ENCODE data around the gene RETREG2.

The RETREG2 gene

DNA sequence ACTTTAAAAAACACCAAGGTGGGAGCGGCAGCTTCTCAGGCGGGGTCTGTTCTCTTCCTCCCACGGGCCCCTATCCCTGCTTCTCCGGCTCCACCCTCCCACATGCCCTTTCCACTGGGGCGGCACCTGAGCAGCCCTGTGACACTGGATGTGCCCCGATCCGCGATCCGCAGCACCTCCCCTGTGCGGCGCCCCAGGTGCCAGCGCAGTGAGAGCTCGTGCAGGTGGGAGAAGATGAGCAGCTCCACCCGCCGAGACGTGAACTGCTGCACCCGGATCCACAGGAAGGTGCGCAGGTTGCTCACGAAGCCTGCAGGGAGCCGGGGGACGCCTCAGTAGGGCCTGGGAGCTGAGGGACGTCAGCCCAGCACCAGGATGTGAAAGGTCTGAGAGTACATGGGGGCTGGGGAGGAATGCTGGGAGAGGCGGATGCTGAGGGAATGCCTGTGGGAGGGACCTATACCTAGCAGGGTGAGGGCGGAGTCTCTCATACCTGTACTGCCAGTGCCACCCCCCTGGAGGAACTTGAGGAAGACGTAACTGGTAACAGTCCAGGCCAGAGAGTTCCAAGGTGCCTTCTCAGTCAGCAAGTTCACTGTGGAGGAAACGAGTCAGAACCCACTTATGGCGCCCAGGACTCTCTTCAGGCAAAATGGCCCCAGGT lies 37.9 kb downstream of the RETREG2 start:
- no peak for DNase-seq (ENCODE audit: low spot score)

DNA sequence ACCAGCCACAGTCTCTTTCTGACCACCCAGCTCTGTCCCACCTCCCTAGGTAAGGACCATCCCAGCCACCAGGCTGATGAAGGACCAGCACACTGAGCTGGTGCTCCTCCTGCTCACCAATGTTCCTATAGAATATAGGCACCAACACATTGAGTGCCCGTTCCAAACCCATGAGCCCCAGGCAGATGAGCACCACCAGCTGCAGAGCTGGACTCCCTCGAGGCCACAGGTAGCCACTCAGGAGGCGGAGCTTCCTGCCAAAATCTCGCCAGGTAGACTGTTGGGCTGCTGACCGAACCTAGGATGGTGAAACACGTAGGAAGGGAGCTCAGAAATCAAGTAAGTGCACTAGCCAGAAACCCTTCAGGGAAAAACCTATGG lies 38.5 kb downstream of the RETREG2 start:
- no peak for DNase-seq (ENCODE audit: low spot score)

DNA sequence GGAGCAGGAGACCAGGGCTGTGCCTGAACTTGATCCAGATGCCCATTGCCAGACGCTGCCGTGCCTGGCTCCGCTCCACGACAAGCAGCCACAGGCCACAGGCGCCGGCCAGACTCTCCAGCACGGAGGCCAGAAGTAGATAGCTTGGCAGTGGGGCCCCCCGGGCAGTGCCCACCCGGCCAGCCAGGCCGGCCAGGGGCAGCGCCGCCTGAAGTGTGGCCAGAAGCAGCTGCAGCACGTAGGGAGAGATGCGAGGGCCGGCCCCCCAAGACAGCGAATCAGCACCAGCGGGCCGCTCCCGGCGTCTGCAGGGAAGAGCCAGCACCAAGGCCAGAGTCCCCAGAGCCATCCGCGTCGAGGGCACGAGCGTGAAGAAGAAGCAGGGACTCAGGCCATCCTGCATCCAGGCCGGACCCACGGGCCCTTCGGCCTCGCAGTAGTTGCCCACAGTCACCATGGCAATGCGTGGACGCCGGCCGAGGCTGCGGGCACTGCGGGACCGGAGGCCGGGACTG lies 40.2 kb downstream of the RETREG2 start:
- no peak for DNase-seq (ENCODE audit: low spot score)

DNA sequence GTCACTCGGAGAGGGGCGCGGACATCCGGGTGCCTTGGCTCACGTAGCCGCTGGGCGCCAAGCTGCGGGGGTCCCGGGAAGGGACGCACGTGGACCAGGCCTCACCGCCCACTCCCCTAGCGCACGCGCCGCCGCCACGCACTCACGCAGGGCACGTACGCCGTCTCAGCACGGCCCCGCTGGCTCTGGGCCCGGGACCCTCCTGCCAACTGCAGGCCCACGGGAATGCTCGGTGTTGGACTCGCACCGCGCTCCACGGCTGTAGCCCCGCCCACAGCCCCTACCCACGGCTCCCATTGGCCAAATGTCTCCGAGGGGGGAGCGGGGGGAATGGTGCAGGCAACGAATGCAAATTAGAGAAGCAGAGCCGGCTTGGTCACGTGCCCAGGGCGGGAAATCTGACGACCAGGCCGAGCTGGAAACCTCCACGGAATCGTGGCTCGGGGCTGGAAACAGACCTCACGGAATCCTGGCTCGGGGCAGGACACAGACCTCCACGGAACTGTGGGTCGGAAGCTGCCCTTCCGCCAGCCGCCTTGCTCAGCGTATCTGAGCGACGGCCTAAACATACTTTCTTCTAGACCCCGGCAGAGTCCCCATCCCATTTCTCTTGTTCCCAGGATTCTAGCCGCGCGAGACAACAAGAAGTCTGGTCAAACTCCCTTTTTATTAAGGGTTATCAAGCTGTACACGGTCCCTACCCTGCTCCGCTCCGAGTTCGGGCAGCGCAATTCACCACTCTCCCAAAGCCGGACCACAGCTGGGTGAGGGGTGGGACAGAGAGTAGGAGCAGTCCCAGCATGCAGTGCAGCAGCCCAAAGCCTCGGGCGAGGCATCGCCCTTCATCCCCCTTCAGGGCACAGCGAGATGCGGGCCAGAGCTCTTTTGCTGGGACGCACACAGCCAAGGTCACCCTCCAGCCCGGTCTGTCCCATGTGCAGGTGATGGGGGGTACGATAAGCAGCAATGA lies 40.9 kb downstream of the RETREG2 start, which contains the start of gene ABCB6:
Gene ABCB6 (minus strand): TSS at position 227 of the 970 bp plus-strand sequence. CDS start 285 bp downstream, outside the sequence.
- DNase-seq (ENCODE audit: low spot score), result peak; percentile 95

DNA sequence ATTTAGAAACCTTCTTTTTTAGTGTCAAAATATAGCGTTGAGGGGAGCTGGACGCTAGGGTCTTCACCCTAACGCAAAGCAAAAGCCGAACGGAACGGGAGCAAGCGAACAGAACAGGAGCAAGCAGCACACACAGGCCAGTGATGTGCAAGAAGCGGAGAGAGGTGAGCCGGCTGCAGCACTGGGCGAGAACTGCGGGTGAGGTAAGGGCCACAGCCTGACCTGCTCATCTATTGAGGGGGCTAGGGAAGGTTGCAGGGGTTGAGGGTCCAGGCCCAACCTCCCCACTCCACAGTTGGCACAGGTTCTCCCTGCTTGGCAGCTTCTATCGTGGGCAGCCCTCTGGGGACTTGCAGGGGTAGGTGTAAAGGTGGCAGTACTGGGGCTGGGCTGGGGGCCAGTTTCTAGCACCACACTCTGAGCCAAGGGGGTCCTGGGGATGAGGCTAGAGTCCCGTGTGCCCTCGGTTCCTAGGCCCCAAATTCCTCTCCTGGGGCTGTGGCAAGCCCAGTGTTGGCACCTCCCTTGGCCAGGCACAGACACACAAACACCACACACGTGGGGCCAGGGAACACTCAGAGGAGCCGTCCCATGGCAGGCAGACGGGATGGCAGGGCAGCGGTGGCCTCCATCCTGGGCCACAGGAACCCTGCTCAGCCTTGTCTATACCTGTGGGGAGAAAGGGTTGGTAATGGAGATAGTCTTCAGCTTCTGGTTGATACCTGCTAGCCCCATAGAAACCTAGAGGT lies 41.9 kb downstream of the RETREG2 start:
- DNase-seq (ENCODE audit: low spot score), result no peak

DNA sequence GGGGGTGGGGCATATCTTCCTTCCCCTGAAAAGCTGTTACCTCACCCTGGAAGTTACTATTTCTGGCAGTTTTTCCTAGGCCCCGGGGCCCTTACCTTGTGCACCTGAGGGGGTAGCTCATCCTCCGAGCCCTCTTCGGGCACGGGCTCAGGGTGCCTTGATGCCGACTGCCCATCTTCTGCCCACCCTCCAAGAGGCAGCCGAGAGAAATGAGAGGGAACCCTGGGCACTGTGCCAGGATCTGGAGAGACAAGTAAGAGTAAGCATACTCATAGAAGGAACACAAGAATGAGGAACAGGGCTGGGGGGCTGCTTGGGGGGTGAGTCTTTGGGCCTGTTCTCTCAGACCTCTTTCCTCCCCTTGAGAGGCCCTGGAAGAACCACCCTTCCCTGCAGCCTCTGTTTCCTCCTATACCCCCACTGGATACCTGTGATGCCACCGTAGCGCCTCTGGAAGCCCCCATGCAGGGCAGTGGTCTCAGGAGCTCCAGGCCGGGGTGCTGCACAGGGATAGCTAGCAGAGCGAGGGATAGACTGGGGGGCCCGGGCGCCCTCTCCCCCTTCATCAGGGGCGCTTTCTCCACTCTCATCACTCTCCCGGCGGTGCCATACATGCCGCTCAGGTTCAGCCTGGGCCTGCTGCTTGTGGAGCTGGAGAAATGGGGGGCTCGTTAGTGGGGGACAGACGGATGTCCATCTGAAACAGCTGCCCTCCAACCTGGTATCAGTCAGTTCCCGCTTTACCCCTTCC lies 42.8 kb downstream of the RETREG2 start:
- DNase-seq (ENCODE audit: low spot score), result no peak

DNA sequence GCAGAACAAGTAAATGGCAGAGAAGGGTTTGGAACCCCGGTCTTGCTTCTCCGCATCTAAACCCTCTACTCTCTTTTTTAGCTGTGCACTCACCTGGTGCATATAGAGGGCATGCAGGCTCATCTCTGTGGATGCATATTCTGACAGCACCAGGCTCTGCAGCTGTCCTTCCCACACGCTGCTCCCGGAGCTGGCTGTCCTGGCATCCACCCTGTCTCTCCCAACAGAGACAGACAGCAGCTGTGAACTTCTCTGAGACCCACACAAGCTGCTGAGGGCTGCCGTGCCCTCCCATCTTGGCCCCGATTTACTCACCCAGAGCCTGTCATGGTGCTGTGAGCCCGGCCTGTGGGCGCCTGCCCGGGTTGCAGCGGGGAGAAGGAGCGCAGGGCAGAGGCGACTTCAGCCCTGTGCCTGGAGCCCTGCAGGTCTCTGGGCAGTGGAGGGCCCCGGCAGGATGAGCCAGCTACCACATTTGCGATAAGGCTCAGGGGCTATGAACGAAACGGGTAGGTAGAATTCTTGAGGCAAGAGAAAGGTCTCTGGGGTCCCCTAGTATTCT lies 44.0 kb downstream of the RETREG2 start:
- no peak for DNase-seq (ENCODE audit: low spot score)

DNA sequence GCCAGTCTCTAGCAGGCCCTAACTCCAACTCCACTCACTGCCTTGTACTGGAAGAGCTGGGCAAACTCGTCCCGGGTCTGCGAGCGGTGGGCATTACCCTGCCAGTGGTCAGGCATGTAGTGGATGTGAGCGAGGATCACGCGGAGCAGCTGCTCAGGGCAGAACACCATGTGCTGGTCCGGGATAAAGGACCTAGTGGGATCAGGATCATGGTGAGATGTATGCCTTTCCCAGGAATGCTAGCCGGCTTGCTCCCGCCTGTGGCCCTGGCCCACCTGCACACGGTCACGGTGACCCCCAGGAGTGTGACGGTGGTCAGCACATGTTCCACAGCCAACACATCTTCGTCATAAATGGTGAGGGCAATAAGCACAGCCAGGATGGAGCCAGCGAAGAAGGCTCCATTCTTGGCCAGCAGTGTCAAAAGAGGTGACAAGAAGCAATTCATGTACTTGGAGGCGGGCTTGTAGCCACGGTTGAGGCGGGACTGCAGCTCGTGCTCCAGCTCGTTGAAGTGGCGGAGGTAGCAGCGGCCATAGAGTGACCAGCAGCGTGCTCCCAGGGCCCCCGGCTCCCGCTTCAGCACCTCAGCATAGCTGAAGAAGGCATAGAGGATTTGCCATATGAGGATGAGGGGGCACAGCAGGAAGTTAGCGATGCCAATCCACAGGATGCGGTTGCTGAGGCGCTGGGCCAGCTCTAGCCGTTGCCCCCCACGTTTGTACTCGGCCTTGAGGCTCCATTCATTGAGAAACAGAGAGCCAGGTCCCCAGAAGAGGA lies 45.9 kb downstream of the RETREG2 start:
- no peak for DNase-seq (ENCODE audit: low spot score)

DNA sequence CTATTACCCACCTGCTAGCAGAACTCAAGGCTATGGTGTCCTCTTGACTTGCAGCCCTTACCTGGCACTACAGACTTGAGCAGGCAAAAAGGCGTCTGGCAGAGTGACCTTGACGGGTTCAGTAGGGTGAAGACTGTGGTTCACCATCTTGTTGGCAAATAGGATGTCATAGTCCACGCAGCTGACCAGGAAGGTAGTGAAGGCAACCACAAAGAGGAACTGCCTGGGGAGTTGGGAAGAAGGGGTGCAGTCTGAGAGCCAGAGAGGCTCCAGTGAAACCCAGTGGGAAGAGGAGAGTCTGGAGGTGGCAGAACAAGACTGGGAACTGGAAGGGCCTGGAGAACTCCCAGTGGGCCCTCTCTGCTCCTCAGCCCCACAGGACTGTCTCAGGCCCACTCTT lies 47.3 kb downstream of the RETREG2 start:
- DNase-seq (ENCODE audit: low spot score), result no peak

DNA sequence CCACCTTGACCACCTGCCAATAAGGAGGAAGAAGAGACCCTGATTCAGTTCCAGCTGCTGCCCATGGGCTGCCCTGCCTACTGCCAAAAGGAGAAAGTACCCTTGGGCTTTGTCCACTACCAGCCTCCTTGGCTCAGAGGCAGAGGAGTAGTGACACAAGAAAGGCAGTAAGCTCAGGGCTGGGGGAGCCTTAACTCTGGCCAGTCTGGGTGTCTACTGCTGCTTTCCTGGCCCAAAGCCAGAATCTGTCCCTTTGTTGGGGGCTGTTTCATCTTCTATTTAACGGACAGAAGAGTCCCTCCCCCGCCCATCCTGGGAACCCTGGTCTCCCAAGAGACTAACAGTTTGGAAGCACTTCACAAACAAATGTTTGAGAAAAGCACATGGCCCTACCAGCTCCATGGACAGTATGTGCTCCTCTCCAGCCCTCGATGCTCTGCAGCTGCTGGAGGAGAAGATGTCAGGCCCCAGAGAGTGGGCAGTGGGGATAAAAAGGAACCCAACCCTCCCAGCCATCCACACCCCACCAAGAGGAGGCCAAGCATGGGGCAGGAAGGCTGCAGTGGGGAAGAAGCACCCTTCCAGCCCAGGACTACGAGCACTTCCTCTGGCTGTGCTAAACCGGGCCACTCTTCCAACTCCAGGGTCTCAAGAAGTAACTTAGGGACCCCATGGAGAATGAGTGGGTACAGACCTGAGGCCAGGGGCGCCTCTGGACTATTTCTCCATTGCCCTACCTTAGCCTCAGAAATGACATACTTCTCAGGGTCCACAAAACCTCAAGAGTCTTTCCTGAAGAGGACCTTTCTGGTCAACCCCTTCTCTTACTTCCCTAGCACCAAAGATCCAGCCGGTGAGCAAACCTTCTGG lies 50.2 kb downstream of the RETREG2 start:
- DNase-seq (ENCODE audit: low spot score), result no peak

DNA sequence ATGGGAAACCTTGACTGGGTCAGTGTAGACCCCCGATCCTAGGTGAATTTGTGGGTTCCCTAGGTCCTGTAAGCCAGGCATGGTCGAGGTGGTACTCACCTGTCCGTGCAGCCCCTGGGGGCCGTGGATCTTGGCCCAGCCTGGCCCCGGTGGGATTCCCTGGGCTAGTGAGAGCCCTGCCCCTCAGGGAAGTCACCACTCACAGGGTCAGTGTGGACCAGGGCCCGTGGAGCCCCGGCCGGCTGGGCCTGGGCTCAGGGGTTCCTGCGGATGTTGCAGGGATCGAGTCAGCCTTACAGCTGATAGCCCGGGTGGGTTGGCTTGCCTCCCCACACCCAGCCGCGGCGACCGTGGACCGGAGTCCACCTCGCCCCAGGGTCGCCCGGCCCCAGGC lies 50.8 kb downstream of the RETREG2 start:
- no peak for DNase-seq (ENCODE audit: low spot score)

DNA sequence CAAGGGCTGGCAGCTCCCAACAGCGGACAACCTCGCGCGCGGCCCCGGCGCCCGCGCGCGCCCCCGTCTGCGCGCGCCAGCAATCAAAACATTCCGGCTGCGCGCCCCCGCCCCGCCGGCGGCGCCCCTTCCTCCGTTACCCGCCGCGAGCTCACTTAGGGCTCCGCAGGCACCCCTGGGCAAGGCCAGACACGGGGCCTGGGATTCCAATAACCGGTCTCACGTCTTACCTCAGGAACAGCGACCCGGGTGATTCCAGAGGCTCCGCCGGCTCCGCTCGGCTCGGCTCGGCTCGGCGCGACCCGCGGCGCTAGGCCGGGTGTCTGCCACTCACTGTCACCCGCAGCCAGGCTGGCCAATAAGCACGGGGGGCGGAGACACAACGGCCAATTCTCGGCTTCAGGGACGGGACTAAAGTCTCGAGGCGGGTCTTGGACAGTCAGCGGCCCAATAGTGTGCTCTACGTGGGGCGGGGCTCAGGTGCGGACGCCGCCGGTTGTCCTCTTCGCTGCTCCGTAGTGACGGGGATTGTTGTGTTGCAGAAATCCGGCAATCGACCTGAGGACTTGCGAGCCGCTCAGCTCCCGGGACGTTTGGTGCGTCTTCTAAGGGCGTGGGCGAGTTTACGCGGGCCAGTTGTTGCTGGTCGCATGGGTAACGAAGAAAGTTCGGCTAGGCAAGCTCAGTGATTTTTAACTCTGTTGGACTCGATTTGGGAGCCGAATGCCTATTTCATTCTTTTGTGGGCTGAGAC lies 51.4 kb downstream of the RETREG2 start, which contains the start of the genes ANKZF1 and ATG9A:
Gene ANKZF1 (plus strand): TSS at position 502 of the 754 bp plus-strand sequence. CDS start 452 bp downstream, outside the sequence.
Gene ATG9A (minus strand): TSS at position 332 of the 754 bp plus-strand sequence. CDS start 1,612 bp downstream, outside the sequence.
- peak; percentile 99 for DNase-seq (ENCODE audit: low spot score)

DNA sequence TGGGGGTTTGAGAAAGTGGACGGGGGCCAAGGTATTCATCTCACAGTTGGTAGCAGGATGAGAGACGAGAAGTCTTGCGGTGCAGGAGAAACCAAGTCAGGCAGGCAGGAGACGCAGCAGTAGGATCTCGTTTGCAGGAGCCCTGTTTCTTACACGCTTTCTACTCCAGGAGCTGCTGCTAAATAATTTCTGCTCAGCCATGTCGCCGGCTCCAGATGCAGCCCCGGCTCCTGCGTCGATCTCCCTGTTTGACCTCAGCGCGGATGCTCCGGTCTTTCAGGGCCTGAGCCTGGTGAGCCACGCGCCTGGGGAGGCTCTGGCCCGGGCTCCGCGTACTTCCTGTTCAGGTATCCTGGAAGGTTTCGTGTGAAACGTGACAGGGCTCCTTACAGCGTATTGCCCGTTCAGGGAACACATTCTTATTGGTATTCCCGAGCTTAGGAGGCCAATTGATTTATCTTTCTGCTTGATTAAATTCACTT lies 52.0 kb downstream of the RETREG2 start:
- DNase-seq (ENCODE audit: low spot score), result peak; percentile 58

DNA sequence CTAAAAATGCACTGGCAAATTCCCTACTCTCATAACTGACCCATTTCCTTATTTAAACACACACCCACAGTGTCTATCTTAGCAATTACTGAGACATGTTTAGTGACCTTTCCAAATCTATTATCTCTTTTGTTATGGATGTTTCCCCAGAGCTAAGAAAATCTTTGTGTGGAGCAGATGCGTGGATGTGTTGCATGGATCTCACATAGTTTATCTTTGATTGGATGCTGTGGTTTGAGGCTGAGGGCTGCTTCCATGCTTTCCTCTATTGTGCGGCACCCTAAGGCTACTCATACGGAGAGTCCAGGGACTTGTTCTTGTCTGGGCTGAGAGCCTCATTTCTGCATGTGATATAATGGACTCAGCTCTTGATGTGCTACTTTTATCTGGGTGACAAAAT lies 56.3 kb downstream of the RETREG2 start:
- DNase-seq (ENCODE audit: low spot score), result no peak

Measured in germinal center (tissue), 1 donor.